ENCODE data around the gene ASPSCR1.
"Not testable (repeated sequence)": the region's sequence is repeated elsewhere in the genome, so short reads cannot be mapped to it uniquely, and the experiment has no call there.

Gene ASPSCR1

DNA sequence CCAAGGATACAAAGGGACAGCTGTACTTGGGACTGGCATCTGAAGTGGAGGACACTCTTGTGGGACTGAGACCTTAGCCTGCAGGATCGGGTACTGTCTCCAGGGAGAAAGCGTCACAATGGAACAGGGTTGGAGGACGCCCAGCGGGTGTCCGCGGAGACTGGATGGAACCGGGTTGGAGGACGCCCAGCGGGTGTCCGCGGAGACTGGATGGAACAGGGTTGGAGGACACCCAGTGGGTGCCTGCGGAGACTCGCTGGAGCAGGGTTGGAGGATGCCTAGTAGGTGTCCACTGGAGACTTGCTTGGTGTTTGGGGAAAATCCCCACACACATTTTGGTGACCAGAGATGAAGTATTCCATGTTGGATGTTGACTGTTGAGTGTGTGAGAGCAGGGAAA is 30.2 kb upstream of the ASPSCR1 start, which contains the start of gene MYADML2:
Gene MYADML2, minus strand, starts transcription at position 45 of the 400 bp plus-strand sequence. CDS start 5,492 bp downstream, outside the sequence.
- TF ChIP-seq, protein P1, sequence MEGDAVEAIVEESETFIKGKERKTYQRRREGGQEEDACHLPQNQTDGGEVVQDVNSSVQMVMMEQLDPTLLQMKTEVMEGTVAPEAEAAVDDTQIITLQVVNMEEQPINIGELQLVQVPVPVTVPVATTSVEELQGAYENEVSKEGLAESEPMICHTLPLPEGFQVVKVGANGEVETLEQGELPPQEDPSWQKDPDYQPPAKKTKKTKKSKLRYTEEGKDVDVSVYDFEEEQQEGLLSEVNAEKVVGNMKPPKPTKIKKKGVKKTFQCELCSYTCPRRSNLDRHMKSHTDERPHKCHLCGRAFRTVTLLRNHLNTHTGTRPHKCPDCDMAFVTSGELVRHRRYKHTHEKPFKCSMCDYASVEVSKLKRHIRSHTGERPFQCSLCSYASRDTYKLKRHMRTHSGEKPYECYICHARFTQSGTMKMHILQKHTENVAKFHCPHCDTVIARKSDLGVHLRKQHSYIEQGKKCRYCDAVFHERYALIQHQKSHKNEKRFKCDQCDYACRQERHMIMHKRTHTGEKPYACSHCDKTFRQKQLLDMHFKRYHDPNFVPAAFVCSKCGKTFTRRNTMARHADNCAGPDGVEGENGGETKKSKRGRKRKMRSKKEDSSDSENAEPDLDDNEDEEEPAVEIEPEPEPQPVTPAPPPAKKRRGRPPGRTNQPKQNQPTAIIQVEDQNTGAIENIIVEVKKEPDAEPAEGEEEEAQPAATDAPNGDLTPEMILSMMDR (conservative IDR thresholded peaks at IDR 0.05), result no peak
- no peak within 1 kb of the TSS for H3K27ac ChIP-seq

DNA sequence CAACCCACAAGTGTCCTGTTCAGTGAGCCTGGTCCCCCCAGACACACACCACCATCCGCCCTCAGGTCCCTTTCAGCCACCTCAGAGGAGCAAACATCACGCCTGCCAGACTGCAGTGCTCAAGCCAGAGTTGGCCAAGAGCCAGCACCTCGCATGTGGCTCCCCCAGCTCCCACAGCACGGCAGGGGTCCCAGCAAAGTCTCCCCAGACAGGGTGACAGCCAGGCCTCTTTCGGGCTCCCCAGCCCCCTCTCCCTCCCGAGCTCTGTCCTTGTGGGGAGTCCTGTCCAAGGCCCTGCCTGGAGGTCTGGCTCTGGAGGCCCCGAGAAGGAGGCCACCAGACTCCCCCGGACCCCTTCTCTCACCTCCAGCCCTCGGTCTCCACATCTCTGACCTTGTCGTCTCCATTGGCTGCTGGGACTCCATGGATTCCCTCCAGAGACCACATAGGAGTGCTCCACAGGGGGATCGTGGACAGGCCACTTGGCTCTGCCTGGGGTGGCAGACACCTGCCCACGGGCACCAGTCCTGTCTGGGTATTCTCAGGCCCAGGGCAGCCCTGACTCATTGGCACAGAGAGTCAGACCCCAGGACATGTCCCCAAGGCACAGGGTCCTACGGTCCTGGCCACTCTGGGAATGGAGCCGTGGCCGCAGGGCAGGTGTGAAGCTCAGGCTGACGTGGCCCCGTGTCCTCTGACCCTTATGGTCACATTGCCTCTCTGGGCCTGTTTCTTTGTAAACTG is 28.6 kb upstream of the ASPSCR1 start:
- TF ChIP-seq, protein P1 (conservative IDR thresholded peaks at IDR 0.05), result no peak
- no peak overlapping the region for H3K27ac ChIP-seq

DNA sequence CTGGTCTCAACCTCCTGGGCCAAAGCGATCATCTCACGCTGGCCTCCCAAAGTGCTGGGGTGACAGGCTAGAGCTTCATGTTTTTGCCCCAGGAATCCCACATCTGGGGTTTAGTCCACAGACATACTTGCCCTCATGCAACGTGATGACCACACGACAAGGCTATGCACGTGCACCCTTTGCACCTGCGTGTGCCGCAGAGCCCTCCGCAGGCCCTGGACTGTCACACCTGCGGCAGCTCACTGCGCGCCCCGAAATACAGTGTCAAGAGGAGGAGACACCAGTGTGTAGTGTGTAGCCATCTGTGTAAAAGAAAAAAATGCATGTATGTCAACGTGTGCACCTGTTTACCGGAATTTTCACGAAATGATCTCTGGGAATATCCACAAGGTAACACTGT is 26.9 kb upstream of the ASPSCR1 start:
- no peak overlapping the region for H3K27ac ChIP-seq
- TF ChIP-seq, protein P1 (conservative IDR thresholded peaks at IDR 0.05), result no peak

DNA sequence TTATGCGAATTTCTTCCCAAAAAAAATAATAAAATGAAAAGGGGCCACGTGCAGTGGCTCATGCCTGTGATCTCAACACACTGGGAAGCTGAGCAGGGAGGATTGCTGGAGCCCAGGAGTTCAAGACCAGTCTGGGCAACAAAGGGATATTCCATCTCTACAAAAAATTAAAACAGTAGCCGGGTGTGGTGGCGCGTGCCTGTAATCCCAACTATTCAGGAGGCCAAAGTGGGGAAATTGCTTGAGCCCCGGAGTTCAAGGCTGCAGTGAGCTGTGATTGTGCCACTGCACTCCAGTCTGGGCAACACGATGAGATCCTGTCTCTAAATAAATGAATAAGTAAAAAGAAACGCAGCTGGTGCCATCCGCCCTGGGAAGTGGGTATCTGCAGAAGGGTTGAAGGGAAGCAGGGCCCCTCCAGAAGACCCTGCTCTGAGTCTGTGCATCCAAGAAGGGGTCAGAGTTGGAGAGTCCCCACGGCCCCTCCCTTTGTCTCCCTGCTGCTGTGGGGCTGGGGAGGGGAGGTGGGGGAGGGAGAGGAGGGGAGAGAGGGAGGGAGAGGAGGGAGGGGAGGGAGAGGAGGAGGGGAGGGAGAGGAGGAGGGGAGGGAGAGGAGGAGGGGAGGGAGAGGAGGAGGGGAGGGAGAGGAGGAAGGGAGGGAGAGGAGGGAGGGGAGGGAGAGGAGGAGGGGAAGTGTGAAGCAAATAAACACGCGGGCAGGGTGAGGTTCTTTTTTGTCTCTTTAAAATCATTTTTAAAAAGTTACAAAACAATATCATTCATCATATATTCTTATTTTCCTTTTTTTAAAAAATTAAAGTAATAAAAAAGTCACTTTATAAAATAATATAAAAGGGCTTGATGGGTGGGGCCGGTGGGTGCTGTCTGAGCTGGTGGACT is 25.4 kb upstream of the ASPSCR1 start:
- H3K27ac ChIP-seq, result no peak overlapping the region
- TF ChIP-seq, protein P1 (conservative IDR thresholded peaks at IDR 0.05), result no peak

DNA sequence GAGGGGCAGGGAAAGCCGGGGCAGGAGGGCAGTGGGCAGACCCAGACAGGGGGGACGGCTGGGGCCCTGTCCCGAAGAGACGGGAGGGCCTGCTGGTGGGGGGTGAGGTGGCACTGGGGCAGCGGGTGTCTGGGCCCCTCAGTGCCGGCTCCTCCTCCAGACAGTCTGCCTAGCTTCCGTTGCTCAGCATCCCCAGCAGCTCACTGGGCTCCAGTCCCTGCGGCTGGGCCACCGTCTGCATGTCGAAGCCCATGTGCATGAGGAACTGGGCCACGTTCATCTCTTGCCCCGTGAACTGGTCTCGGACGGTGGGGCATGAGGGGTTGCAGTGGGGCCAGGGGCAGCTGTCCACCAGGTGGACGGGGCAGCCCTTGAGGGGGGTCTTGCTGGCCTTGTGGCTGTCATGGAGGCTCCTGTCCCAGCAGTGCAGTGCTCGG is 24.6 kb upstream of the ASPSCR1 start:
- H3K27ac ChIP-seq, result no peak overlapping the region
- TF ChIP-seq, protein P1 (conservative IDR thresholded peaks at IDR 0.05), result no peak

DNA sequence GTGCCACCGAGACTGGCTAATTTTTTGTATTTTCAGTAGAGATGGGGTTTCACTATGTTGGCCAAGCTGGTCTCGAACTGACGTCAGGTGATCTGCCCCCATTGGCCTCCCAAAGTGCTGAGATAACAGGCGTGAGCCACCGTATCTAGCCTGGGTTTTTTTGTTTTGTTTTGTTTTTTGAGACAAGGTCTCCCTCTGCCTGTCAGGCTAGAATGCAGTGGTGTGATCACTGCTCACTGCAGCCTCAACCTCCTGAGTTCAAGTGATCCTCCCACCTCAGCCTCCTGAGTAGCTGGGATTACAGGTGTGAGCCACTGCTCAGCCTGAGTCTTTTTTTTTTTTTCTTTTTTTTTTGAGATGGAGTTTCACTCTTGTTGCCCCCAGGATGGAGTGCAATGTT is 24.0 kb upstream of the ASPSCR1 start:
- not testable (repeated sequence) for H3K27ac ChIP-seq

DNA sequence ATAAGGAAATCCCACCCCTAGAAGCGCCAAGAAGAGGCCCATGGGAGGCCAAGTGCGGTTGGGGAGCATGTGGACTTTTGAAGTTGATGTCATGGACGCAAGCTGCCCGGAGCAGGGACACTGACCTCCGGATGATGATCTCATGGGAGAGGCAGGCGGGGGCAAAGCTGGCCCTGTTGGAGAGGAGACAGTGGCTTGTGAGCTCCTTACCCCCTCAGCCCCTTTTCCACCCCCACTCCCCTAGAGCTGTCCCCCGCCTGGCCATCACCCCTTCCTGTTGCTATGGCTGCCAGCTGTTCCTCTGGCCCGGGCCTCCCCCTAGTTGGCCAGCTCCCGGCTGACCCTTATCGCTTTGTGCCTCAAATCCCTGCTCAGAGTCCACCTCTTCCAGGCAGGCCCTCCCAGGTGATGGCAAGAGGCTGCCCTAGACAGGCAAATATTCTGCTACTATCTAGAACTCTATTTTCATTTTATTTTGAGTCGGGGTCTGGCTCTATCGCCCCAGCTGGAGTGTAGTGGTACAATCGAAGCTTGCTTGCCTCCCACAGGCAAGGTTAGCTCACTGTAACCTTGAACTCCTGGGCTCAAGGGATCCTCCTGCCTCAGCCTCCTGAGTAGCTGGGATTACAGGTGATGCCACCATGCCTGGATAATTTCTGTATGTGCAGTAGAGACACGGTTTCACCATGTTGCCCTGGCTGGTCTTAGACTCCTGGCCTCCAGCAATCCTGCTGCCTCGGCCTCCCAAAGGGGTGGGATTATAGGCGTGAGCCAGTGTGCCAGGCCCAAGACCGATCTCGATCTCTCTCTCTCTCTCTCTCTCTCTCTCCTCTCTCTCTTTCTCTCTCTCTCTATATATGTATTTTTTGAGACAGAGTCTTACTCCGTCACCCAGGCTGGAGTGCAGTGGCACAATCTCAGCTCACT is 23.0 kb upstream of the ASPSCR1 start:
- no peak overlapping the region for H3K27ac ChIP-seq
- TF ChIP-seq, protein P1 (conservative IDR thresholded peaks at IDR 0.05), result no peak
